HCEC 1CT (cell line): ENCODE measurements around the gene ETV5.

Source experiments
- DNase-seq: peaks from one replicate; pipeline ENCODE4 v3.0.0-alpha.2; 2017

The ETV5 gene

GRCh38 chr3:186121968-186122367 lies 13.1 kb upstream of the ETV5 start:
- no peak for DNase-seq

- DNase-seq, result no peak
Measured at GRCh38 chr3:186121278-186121677, 12.4 kb upstream of the ETV5 start.

- no peak for DNase-seq
Measured at GRCh38 chr3:186119499-186119898, 10.6 kb upstream of the ETV5 start.

GRCh38 chr3:186118692-186119091 lies 9.8 kb upstream of the ETV5 start:
- no peak for DNase-seq

DNA sequence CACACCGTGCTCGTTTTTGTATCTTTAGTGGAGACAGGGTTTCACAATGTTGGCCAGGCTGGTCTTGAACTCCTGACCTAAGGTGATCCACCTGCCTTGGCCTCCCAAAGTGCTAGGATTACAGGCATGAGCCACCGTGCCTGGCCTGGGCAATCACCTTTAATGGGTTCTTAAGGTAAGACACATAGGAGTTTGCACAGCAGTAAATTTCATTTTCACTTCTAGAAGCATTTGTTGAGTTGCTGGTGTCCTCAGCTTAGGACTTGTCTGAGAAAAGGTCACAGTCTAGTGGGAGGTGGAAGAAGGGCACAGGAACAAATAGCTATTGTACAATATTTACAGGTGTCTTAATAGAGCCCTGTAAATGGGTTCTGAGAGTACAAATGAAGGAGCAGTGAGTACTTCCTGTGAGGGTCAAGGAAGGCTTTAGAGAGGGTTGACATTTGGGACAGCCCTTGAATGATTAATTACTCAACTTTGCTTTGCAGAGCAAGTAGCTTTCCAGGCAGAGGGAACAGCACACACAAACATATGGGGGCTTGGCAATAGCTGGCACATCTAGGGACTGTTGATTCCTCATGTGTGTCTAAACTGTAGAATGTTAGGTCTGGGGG lies 8.7 kb upstream of the ETV5 start:
- no peak for DNase-seq

DNA sequence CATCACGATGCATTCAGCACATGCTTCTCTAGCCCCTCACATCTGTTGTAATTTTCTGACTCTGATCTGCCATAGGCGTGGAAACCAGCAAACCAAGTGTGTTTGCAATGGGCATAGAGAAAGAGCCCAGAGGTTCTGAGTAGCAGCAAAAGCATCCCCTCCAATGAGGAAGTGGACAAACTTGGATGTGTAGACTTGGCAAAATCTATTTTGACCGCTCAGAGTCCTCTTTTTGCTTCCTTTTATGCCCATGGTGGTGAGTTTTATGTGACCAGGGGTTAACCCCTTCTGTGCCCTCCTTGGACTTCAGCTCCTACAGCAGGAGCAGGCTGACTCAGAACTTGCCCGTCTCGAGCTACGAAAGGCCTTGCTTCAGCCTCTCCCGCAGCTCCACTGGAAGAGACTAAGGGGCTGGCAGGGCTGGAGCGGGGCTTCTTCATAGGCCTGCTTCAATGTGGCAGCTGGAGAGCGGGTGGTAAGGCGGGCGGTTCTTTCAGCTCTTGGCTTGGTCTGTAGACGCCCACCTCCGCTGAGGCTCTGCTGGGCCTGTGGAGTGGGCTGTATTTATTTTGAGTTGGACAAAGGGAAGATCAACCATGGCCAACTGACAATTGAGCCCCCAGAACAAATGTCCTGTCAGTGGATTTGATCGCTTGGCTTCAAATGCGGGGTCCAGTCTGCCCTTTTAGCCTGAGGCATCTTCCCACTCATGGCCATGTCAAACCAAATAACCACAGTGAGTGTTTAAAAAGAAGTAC lies 6.5 kb upstream of the ETV5 start:
- no peak for DNase-seq

GRCh38 chr3:186110975-186111974 lies 2.4 kb upstream of the ETV5 start:
- DNase-seq, result no peak

DNA sequence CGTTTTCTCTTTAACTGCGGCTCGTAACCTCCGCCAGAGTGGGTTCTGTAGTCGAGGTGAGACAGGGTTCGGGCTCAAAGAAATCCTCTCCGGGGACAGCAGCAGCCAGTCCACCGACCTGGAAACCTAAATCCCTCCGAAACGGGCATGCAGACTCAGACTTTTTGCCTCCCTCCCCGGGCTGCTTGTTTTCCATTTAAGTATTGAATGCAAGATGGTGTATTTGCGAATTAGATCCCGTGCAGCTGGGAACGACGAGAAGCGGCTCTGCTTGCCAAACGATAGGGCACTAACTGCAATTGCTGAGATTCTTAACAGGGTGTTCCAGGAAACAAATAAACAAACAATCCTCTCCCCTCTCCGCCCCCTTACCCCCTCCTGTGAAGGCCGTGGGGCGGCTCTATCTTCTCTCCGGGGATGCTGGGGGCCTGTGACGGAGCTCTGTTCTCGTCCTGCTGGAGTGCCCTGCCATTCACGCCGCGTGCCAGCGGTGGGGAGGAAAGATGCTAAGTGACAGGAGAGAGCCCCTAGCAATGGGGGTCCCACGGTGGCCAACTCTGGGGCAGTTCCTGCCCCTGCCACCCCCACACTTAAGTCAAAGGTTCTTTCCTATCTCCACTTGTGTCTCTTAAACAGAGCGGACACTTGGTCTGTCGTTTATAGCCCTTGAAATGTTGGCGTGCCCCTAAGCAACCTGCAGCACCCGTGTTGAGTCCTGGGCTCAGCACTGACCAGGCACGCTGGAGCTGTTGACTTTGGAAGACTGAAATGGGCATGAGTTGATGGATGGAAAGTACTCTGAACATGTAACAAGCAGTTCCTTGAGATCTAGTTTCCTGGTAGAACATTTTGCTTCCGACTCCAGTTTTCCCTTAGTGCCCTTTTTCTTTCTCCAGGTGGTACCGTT lies 1.3 kb upstream of the ETV5 start:
- peak; percentile 21 for DNase-seq

GRCh38 chr3:186108106-186108940 lies 566 bp downstream of the ETV5 start:
- peak; percentile 61 for DNase-seq

DNA sequence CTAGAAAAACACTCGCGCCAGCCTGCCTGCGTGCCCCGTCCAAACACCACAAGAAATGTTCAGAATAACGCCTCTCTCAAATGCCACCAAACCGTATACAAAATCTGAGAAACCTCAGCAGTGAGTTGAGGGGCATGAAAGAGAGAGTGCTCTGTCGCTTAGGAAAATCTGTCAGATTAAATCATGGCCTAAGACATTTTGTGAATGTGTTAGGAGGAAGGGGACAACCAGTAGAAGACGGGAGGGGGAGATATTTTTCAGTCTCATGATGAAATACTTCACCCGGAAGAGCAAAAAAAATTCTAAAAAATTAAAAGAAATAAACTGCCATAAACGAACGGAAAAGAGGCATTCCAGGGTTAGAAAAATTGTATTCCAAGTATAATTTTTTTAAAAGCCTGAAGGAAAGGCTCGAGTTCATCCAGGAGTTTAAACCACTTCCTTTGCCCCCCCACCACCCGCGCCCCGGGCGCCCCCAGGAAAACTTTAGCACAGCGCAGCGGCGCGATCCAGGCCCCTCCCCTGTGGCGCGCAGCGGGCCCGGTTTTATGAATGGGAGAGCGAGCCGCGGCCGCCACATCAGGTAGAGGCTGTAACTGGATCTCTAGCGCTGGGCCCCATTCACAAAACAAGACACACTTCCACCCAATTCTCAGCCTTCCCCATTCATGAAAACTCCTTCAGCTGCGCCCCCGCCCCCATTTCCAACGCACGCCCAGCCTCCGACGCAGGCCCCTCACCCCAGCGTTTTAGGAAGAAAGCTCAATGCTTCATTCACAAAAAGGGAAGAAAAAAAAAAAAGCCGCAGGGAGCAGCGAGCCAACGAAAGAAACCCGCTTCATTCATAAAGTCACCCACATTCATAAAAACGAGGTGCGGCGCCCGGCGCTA lies 1.4 kb downstream of the ETV5 start:
- DNase-seq, result peak; percentile 73

DNA sequence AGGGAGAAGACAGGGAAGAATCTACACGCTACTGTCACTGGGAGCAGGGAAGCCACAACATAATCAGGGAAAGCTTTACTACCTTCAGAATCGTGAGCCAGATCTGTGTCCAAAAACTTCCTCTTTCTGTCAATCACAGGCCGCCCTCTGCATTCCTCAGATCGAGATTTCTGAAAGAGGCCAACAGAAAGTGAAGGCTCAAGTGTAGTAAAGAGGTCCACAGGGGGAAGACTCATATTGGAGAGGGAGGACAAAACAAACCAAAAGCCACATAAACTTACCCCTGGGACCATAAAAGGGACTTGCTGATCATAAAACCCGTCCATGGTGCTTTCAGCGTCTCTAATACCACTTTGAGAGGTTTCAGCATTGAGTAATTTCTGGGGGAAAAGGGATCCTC lies 3.3 kb downstream of the ETV5 start:
- no peak for DNase-seq

- DNase-seq, result no peak
Measured at GRCh38 chr3:186102687-186103086, 6.2 kb downstream of the ETV5 start.

- DNase-seq, result no peak
Measured at GRCh38 chr3:186100398-186100797, 8.5 kb downstream of the ETV5 start.

DNA sequence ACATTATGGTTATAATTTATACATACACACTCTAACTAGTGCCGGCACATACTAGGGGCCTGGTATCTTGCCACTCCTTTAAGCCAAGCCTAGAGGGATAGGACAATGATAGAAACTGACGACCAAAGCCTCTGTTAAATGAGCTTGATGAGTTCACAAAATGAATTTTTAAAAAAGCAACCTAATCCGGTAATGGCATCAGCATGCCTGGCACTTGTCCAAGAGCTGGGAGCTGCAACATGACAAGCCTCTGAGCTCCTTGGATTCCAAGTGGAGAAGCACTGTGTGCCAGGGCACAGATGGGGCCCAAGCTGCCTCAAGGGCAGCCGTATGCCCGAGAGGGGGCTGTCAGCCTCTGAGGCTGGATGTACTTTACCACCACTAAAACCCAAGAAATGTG lies 9.7 kb downstream of the ETV5 start:
- peak; percentile 57 for DNase-seq

DNA sequence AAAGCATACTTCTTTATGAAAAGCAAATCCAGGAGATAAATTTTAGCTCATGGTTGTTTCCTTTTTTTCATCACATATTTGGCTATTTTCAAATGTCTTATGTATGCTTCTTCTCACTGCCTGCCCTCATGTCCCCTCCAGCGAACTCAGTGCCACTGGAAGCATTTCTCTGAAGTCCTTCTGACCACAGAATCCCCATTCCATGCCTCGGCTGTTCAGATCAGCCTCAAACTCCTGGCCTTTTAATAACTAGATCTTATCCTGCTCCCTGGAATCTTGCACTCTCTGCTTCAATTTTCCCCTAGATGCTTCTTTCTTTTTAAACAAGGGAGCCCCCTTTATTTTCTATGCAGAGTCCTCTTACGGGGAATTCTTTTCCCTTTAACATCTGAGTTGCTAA lies 10.1 kb downstream of the ETV5 start:
- no peak for DNase-seq

- DNase-seq, result peak; percentile 67
Measured at GRCh38 chr3:186097663-186098451, 11.0 kb downstream of the ETV5 start.

- no peak for DNase-seq
Measured at GRCh38 chr3:186097317-186097662, 11.6 kb downstream of the ETV5 start.

- DNase-seq, result no peak
Measured at GRCh38 chr3:186096290-186096689, 12.6 kb downstream of the ETV5 start.

- DNase-seq, result no peak
Measured at GRCh38 chr3:186095561-186096081, 13.3 kb downstream of the ETV5 start.
